Stimulated activated naive CD8-positive, alpha-beta T cell treated with anti-CD3 and anti-CD28 coated beads, Interleukin-15, amount 100 ng/mL, for 72 hours (primary cell): ENCODE data around the gene CTSK.
A peak's percentile ranks its signal among the peaks of the same experiment; 100 is the strongest.
"Not testable (repeated sequence)": the region's sequence is repeated elsewhere in the genome, so short reads cannot be mapped to it uniquely, and the experiment has no call there.

Experiments
- ATAC-seq: fragments of 150-1000 bp; cut with Tn5 transposase; 2 replicates; pipeline ENCODE4 v1.10.0; 2021; ENCODE audit warnings: mild to moderate bottlenecking, moderate library complexity
- DNase-seq, 2 donors: peaks; one replicate each; pipeline ENCODE4 v3.0.0; 2021 to 2022
- H3K27ac Mint-ChIP-seq, 2 donors: one replicate each; pipeline ENCODE4 v1.8.0; 2022; ENCODE audit warnings: mild to moderate bottlenecking in 2 of 2, mixed read lengths in 2 of 2, moderate library complexity in 2 of 2
- H3K27me3 Mint-ChIP-seq: one replicate; pipeline ENCODE4 v1.8.0; 2022; ENCODE audit warnings: mixed read lengths
- H3K4me1 Mint-ChIP-seq: one replicate; pipeline ENCODE4 v1.8.0; 2022; ENCODE audit warnings: mild to moderate bottlenecking, mixed read lengths
- H3K4me3 Mint-ChIP-seq, 2 donors: one replicate each; pipeline ENCODE4 v1.8.0; 2022; ENCODE audit warnings: mild to moderate bottlenecking in 2 of 2, mixed read lengths in 2 of 2, moderate library complexity in 1 of 2
- H3K9me3 Mint-ChIP-seq, 2 donors: one replicate each; pipeline ENCODE4 v1.8.0; 2022; ENCODE audit warnings: mixed read lengths in 2 of 2

Gene CTSK

DNA sequence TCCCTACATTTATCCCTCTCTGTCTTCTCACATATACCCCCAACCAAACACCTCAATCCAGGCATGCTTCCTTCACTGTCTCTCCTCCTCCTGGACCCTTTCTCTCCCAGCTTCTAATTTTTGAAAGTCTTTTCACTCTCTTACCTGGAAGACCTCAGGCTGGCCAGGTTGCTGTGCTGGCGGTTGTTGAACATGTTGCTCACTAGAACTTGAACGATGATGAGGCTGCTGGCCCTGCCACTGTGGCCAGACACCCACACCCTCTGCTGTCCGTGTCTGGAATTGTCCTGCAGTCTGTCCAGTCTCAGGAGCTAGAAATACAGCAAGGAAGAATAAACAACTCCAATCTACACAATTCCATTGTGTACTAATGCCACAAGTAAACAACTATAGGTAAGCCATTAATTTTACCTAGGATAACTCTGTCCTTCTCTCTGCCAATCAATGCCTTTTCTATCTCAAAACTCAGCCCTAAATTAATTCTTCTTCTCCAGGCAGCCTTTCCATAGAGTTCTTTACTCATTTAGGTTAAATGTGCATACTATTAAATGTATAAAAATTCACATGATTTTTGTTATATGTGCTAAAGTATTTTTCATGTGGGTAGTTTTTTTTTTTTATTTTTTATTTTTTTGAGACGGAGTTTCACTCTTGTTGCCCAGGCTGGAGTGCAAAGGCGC, 5.1 kb upstream of the CTSK start:
- ATAC-seq, result no peak
- H3K27me3 Mint-ChIP-seq, result no peaks in the 10 kb centered on the region

DNA sequence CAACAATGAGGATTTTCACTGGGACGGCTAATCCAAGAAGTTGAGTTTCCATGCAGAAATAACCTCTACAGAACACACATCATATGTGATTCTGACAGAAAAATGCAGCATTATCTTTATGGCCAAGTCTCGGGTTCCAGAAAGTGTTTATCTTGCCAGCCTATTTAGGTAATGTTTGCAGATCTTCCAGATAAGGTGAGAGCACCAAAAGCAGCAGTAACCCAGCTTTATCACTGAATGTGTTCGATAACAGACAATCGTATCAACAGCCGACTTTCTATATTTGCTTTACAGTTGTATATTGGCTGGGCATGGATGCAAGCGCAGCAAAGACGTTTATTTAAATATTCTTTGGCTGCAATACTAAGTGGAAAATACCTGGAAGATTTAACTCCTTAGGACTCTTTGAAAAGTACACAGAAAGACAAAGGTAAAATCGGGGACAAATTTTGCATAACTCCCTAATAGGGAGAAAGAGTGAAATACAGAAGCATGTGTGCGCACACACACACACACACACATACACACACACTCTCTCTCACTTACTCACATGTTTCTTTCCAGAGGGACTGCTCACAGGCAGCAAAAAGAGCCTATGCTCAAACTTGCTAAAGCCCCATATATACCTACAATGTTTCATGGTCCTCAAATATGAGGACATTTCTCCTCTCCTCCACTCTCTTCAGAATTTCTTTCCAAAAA, 3.0 kb upstream of the CTSK start:
- no peak for ATAC-seq
- no peak for DNase-seq
- H3K27ac Mint-ChIP-seq, result no peak overlapping the region
- H3K4me1 Mint-ChIP-seq, result peaks cover 20% of the 10 kb centered on the region
- H3K4me3 Mint-ChIP-seq, result no peak overlapping the region
- H3K9me3 Mint-ChIP-seq, result no peaks in the 10 kb centered on the region
- no peaks in the 10 kb centered on the region for H3K27me3 Mint-ChIP-seq

More for the DNA sequence above, 5.1 kb upstream of the CTSK start:
- peak in 1 of 2 donors; percentile 29 for DNase-seq
- Mint-ChIP-seq H3K4me1 (peaks cover 3% of the 10 kb centered on the region), H3K27ac (no peak overlapping the region), H3K9me3 (no peaks in the 10 kb centered on the region), H3K4me3 (no peak overlapping the region)

DNA sequence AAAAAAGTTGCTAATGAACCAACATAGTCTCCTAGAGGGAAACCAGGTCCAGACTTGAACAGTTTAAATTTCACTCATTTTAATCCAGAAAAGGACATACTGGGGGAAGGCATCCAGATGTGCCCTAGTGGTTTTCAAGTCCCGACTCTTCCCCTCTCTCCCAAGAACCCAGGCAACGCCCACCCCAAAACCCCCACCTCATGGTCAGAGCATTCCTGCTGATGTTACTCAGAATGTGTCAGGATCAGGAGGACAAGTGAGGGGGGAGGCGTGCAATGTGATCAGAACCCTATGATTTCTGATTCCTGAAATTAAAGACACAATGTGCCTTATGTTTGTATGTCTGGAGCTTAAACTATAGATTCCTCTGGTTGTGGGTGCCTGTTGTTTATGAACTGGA, 1.6 kb upstream of the CTSK start:
- Mint-ChIP-seq H3K27me3 (no peaks in the 10 kb centered on the region), H3K4me1 (peaks cover 20% of the 10 kb centered on the region), H3K9me3 (no peaks in the 10 kb centered on the region), H3K4me3 (no peak overlapping the region), H3K27ac (no peak overlapping the region)
- no peak for DNase-seq
- no peak for ATAC-seq

DNA sequence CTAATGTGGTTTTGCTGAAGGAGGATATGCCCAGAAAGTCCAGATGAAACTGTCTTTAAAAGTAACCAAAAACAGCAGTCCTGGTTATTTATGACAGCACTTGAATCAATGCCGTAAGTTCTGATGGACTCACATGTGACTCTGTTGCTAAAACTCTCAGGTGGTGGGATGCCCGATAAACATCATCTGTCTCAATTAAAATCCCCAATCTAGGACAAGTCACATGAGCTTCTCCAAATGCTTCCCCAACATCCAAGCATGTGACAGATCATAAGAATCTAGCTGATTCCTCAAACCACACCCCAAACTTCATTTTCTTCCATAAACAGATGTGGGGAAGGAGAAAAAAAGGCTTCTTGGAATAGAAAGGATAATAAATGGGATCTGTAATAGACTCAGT, 786 bp upstream of the CTSK start:
- no peaks in the 10 kb centered on the region for H3K9me3 Mint-ChIP-seq
- H3K27ac Mint-ChIP-seq, result no peak overlapping the region
- peaks cover 20% of the 10 kb centered on the region for H3K4me1 Mint-ChIP-seq
- H3K4me3 Mint-ChIP-seq, result no peak overlapping the region
- no peaks in the 10 kb centered on the region for H3K27me3 Mint-ChIP-seq
- no peak for ATAC-seq
- DNase-seq, result no peak

DNA sequence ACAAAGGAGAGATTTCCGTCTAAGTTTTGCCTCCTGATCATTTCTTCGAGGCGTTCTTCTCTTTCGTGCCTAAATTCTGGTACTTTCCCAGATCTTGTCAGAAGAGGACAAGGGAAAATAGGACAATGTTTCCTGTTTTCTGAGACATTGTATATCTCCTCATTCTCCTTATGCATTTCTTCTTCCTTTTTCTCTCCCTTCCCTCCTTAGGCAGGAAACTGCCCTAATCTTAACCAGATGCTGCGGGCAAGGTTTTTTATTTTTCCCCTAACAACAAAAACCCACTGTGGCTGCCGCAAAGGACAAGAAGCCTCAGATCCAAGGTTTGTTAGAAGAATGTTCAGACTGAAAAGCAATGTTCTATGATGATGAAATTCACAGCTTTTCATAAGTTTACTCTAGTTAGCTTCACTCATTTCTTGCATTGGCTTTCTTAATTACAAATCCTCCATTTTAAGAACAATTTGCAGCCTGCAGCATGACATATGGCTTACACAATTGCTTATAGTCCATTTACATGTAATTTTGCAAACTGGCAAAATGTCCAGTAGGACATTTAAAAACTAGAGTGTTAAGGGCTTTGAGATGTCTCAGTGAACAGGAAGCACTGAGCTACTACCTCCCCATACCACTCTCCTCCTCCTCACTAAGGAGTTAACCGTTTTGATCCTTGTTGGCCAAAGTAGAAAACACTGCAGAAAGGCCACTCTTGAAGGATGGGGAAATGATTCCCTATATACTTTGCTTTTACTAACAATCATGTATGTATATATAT, 624 bp downstream of the CTSK start:
- DNase-seq (no peak), ATAC-seq (no peak)
- Mint-ChIP-seq H3K27ac (peak overlapping the region in 1 of 2 donors; percentile 16), H3K4me1 (peaks cover 20% of the 10 kb centered on the region), H3K27me3 (no peaks in the 10 kb centered on the region), H3K4me3 (peak overlapping the region; percentile 30 to 44), H3K9me3 (no peaks in the 10 kb centered on the region)

DNA sequence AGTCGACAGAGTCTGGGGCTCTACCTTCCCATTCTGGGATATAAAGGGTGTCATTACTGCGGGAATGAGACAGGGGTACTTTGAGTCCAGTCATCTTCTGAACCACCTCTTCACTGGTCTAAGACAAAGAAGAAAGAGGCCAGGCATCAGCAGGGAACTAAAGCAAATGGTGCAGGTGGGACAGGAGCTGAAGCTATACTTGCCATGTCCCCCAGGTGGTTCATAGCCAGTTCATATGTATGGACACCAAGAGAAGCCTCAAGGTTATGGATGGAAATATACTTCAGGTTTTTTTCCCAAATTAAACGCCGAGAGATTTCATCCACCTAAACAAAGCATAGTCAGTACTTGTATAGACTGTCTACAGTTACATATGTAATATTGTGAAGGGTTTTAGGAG, 2.2 kb downstream of the CTSK start:
- Mint-ChIP-seq H3K9me3 (no peaks in the 10 kb centered on the region), H3K4me1 (peaks cover 20% of the 10 kb centered on the region), H3K27me3 (no peaks in the 10 kb centered on the region), H3K27ac (peak overlapping the region in 1 of 2 donors; percentile 22), H3K4me3 (no peak overlapping the region)
- DNase-seq (no peak), ATAC-seq (no peak)

DNA sequence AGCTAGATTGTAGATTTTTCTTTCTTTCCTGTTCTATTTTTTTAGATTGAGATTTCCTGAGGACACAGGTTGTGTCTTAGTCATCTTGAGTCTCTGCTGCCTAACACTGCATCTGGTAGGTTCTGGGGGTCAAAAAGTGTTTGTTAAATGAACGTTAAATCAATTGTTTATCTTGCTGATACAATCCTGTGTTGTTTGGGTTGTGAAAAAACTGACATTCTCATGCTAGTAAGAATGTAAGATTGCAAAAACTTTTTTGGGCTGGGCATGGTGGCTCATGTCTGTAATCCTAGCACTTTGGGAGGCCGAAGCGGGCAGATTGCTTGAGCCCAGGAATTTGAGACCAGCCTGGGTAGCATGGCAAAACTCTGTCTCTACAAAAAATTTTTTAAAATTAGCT, 3.4 kb downstream of the CTSK start:
- Mint-ChIP-seq H3K4me1 (peaks cover 20% of the 10 kb centered on the region), H3K9me3 (no peaks in the 10 kb centered on the region), H3K27me3 (no peaks in the 10 kb centered on the region), H3K27ac (no peak overlapping the region), H3K4me3 (no peak overlapping the region)
- ATAC-seq, result no peak
- DNase-seq, result no peak

DNA sequence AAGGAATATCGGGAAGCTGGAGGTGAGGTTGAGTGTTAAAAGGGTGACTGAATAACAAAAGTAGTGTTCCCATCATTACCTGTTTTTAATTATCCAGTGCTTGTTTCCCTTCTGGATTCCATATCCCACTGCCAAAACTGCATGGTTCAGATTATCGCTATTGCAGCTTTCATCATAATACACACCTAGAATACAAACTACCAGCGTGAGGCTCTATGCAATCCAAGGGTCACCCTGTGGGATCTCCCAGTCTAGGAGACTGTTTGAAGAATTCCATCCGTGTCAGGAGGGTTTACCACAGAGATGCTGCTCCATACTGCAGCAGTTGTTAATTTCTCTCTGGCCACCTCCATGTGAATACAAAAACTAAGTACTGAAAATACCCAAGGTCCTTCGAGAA, 9.0 kb downstream of the CTSK start:
- Mint-ChIP-seq H3K27ac (no peak overlapping the region), H3K4me3 (no peak overlapping the region), H3K9me3 (no peaks in the 10 kb centered on the region), H3K4me1 (no peaks in the 10 kb centered on the region), H3K27me3 (no peaks in the 10 kb centered on the region)
- ATAC-seq, result no peak
- no peak for DNase-seq

DNA sequence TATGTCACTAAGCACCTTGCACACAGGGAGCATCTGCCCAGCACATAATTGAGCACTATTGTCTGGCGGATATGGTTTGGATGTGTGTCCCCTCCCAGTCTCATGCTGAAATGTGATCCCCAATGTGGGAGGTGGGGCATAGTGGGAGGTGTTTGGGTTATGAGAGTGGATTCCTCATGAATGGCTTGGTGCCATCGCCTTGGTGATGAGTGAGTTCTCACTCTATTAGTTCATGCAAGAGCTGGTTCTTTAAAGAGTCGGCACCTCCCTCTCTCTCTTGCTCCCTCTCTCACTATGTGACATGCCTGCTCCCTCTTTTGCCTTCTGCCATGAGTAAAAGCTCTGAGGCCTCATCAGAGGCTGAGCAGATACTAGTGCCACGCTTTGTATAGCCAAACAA, 9.5 kb downstream of the CTSK start:
- ATAC-seq, result no peak
- peak overlapping the region in 1 of 2 donors; percentile 14 for H3K27ac Mint-ChIP-seq
- DNase-seq, result no peak
- no peaks in the 10 kb centered on the region for H3K4me1 Mint-ChIP-seq
- H3K27me3 Mint-ChIP-seq, result no peaks in the 10 kb centered on the region
- H3K9me3 Mint-ChIP-seq, result no peaks in the 10 kb centered on the region
- no peak overlapping the region for H3K4me3 Mint-ChIP-seq

DNA sequence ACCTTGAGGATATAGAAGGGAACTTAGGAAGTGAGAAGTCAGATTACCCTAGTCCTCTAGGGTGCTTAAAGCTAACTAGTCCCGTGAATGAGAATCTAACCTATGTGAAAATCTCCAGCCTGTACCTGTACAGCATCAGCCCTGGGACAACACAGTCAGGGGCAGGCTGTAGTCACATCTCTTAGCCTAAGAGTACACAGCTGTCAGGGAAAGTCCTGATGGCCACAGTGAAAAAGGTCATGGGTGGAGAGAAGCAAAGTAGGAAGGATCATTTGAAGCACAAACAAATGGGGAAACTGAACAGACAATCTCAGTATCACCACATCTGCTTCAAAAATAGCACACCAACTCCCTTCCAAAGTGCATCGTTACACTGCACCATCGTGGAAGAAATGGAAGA, 11.7 kb downstream of the CTSK start:
- Mint-ChIP-seq H3K9me3 (no peaks in the 10 kb centered on the region), H3K27me3 (no peaks in the 10 kb centered on the region), H3K4me1 (no peaks in the 10 kb centered on the region), H3K27ac (no peak overlapping the region), H3K4me3 (no peak overlapping the region)
- ATAC-seq (no peak), DNase-seq (no peak)

DNA sequence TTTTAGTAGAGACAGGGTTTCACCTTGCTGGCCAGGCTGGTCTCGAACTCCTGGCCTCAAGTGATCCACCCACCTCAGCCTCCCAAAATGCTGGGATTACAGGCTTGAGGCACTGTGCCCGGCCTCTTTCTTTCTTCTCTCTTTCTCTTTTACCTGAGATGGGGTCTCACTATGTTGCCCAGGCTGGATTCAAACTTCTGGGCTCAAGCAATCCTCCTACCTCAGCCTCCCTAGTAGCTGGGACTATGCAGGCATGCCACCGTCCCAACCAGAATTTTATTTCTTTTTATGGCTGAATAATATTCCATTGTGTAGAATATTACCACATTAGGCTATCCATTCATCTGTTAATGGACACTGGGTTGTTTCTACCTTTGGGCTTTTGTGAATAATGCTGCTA, 14.3 kb downstream of the CTSK start:
- H3K4me3 Mint-ChIP-seq, H3K4me1 Mint-ChIP-seq, H3K27ac Mint-ChIP-seq, H3K9me3 Mint-ChIP-seq, DNase-seq, H3K27me3 Mint-ChIP-seq, ATAC-seq: not testable (repeated sequence)

DNA sequence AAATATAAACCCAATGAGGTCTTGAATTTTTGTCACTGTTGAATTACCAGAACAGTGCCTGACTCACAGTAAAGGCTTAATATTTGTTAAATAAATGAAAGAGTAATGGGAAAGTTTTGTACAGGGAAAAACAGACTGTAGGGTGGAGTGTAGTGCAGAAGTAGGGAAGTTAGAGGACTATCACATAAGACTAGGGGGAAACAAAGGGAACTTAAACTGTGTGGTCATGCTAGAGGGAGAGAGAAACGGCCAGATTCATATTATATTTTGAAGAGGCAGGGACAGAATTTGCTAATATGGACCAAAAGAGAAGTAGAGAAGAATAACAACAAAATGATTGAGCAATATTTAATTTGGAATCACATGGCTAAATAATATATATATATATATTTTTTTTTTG, 14.8 kb downstream of the CTSK start:
- DNase-seq (no peak), ATAC-seq (no peak)
- H3K4me3 Mint-ChIP-seq, result no peak overlapping the region
- H3K27me3 Mint-ChIP-seq, result no peaks in the 10 kb centered on the region
- no peaks in the 10 kb centered on the region for H3K4me1 Mint-ChIP-seq
- no peak overlapping the region for H3K27ac Mint-ChIP-seq
- no peaks in the 10 kb centered on the region for H3K9me3 Mint-ChIP-seq

DNA sequence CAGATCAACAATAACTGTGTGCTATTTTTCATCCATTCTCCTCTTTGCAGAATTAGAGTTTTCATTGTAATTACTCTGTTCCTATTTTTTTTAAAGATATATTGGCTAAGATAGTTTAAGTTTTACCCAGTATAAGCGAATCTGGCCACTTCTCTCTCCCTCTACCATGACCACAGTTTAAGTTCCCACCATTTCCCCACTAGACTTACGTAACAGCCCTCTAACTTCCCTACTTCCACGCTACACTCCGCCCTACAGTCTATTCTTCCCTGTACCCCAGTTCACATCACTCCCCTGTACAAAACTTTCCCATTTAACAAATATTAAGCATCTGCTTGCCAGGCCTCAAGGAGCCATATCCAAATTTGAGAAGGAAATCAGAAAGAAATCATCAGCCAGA, 16.5 kb downstream of the CTSK start:
- no peak overlapping the region for H3K4me3 Mint-ChIP-seq
- no peak overlapping the region for H3K27ac Mint-ChIP-seq
- no peaks in the 10 kb centered on the region for H3K27me3 Mint-ChIP-seq

DNA sequence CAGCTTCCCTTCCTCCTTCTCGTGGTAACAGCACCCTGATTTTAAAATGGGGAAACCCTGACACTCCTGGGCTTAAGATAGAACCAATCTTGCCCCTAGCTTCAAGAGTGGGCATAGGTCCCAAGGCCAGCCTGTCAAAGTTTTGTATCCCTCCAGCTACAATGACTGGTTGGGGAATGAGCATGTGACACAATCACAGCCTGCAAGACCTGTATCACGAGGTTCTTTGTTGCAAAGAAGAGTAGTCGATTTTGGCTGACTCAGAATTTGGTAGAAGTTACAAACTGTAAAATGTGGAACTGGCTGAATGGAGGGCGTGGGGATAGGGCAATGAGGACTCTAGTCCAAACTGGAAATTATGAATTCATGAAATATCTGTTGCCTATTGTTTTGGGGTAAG, 18.7 kb downstream of the CTSK start:
- no peaks in the 10 kb centered on the region for H3K4me1 Mint-ChIP-seq
- no peak for DNase-seq
- peak overlapping the region in 1 of 2 donors; percentile 7 for H3K27ac Mint-ChIP-seq
- ATAC-seq, result no peak
- H3K4me3 Mint-ChIP-seq, result no peak overlapping the region
- no peaks in the 10 kb centered on the region for H3K9me3 Mint-ChIP-seq
- no peaks in the 10 kb centered on the region for H3K27me3 Mint-ChIP-seq

More for the DNA sequence above, 16.5 kb downstream of the CTSK start:
- DNase-seq (no peak), ATAC-seq (no peak)
- Mint-ChIP-seq H3K9me3 (no peaks in the 10 kb centered on the region), H3K4me1 (no peaks in the 10 kb centered on the region)

DNA sequence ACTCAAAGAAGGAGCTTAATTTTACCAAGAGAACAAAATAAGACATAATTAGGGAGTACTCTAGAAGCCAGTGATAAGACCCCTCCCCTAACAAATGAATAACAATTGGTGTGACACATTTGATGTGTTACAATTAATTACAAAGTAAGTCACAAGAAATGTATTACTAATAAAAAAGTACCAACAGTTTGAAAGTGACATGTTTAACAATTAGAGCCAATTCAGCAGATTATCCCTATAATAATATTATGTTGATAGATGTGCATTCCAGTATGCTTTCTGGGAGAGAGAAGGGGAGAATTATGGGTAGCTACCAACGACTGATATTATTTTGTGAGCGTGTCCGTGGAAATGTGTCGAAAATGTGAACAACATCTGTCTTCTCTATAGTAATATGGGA, 19.1 kb downstream of the CTSK start:
- no peaks in the 10 kb centered on the region for H3K4me1 Mint-ChIP-seq
- ATAC-seq, result no peak
- no peaks in the 10 kb centered on the region for H3K9me3 Mint-ChIP-seq

DNA sequence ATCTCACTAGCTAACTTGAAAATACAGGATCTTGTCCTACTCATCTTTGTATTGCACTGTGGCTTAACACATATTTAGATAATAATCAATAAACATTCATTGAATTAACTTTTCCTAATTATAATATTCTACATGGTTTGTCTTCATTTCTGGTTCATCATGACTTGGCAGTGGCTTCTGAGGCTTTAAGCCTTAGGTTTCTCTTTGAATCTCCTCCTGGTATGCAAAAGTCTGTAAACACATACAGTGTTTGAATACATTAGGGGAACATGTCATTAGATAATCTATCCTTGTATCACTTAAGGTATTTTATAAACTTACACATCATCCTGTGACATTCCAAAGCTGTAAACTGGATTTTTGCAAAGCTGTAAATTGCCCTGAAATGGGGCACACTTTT, 20.6 kb downstream of the CTSK start:
- Mint-ChIP-seq H3K4me3 (no peak overlapping the region), H3K4me1 (no peaks in the 10 kb centered on the region), H3K27ac (peak overlapping the region in 1 of 2 donors; percentile 48), H3K9me3 (no peaks in the 10 kb centered on the region), H3K27me3 (no peaks in the 10 kb centered on the region)
- no peak for DNase-seq
- no peak for ATAC-seq

More for the DNA sequence above, 19.1 kb downstream of the CTSK start:
- Mint-ChIP-seq H3K27me3 (no peaks in the 10 kb centered on the region), H3K27ac (no peak overlapping the region), H3K4me3 (no peak overlapping the region)
- no peak for DNase-seq
